ENCODE data around the gene FOXN1. TPM values are rescaled to one million over a fixed set of nuclear protein-coding genes. Genes with fewer than 3 reads are reported as not detected.

The FOXN1 gene
- total RNA-seq, 1 donor from 2014 or later, result not detected

Other genes starting within 250 kb of the FOXN1 start
- gene TMEM97, start 187.1 kb upstream of the FOXN1 start, total RNA-seq, result 9.1 and 13.2 TPM in 2 replicates
- gene IFT20, start 170.9 kb upstream of the FOXN1 start, total RNA-seq, result 59.4 and 66.1 TPM in 2 replicates
- 102 and 120 TPM in 2 replicates for gene TNFAIP1, start 170.6 kb upstream of the FOXN1 start, total RNA-seq
- gene POLDIP2, start 148.8 kb upstream of the FOXN1 start, total RNA-seq, result 74.5 and 83.4 TPM in 2 replicates
- not detected in 2 replicates for gene SEBOX, start 141.1 kb upstream of the FOXN1 start, total RNA-seq
- 0.05 TPM in 1 of 2 replicates, not detected in the other for gene VTN, start 136.0 kb upstream of the FOXN1 start, total RNA-seq
- gene SARM1, start 134.7 kb upstream of the FOXN1 start, total RNA-seq, result 4.7 and 6.7 TPM in 2 replicates
- 2.2 and 3.3 TPM in 2 replicates for gene SLC46A1, start 100.1 kb upstream of the FOXN1 start, total RNA-seq
- not detected in 2 replicates for gene SLC13A2, start 32.7 kb upstream of the FOXN1 start, total RNA-seq
- 38.0 and 40.0 TPM in 2 replicates for gene UNC119, start 46.3 kb downstream of the FOXN1 start, total RNA-seq
- gene PIGS, start 65.2 kb downstream of the FOXN1 start, total RNA-seq, result 101 and 112 TPM in 2 replicates
- 14.1 and 23.8 TPM in 2 replicates for gene ALDOC, start 70.5 kb downstream of the FOXN1 start, total RNA-seq
- gene SPAG5, start 92.7 kb downstream of the FOXN1 start, total RNA-seq, result 13.0 and 18.6 TPM in 2 replicates
- 2.5 and 5.1 TPM in 2 replicates for gene RSKR, start 107.8 kb downstream of the FOXN1 start, total RNA-seq
- gene BLTP2, start 138.8 kb downstream of the FOXN1 start, total RNA-seq, result 132 and 154 TPM in 2 replicates
- 54.4 and 58.6 TPM in 2 replicates for gene SDF2, start 155.6 kb downstream of the FOXN1 start, total RNA-seq
- 49.1 and 65.2 TPM in 2 replicates for gene SUPT6H, start 155.9 kb downstream of the FOXN1 start, total RNA-seq
- gene PROCA1, start 205.5 kb downstream of the FOXN1 start, total RNA-seq, result 0.23 TPM in 1 of 2 replicates, not detected in the other
- 80.6 and 99.5 TPM in 2 replicates for gene RAB34, start 211.5 kb downstream of the FOXN1 start, total RNA-seq
- gene RPL23A, start 213.6 kb downstream of the FOXN1 start, total RNA-seq, result 328 and 663 TPM in 2 replicates
- 2.8 and 3.4 TPM in 2 replicates for gene TLCD1, start 219.9 kb downstream of the FOXN1 start, total RNA-seq
- gene NEK8, start 222.4 kb downstream of the FOXN1 start, total RNA-seq, result 2.8 and 5.4 TPM in 2 replicates
- 38.8 and 42.8 TPM in 2 replicates for gene TRAF4, start 237.7 kb downstream of the FOXN1 start, total RNA-seq